ENCODE data around the gene ZNF320. TPM values are rescaled to one million over a fixed set of nuclear protein-coding genes. Genes with fewer than 3 reads are reported as not detected.
A peak's percentile ranks its signal among the peaks of the same experiment; 100 is the strongest.
"Not testable (repeated sequence)": the region's sequence is repeated elsewhere in the genome, so short reads cannot be mapped to it uniquely, and the experiment has no call there.

Gene ZNF320
- total RNA-seq, 1 donor from 2014 or later: not detected

GRCh38 chr19:52922841-52923777 is 25.7 kb upstream of the ZNF320 start, which contains the start of gene ZNF888:
ZNF888 (minus strand) TSS chr19:52923428; CDS start chr19:52917873, 5,555 bp downstream.
- Histone ChIP-seq H3K4me1 (peaks cover 0 to 8% of the 10 kb centered on the region in 2 donors), H3K9me3 (no peaks in the 10 kb centered on the region), H3K36me3 (peaks cover 3% of the 10 kb centered on the region in 2 donors), H3K4me3 (peak within 1 kb of the TSS; percentile 79 to 83), H3K27ac (peak within 1 kb of the TSS; percentile 88 to 91), H3K27me3 (no peaks in the 10 kb centered on the region)
- TF ChIP-seq CTCF (IDR thresholded peaks at IDR 0.05): no peak
- intact Hi-C loops (cut with DNase I): loop anchor here (1.0 kb wide), 6 partner anchors 19 to 188 kb away; partner anchors contain the start of genes ZNF160, ZNF320 and ZNF611
- DNase-seq (ENCODE audit: low spot score in 2 of 2): peak; percentile 70 to 96

GRCh38 chr19:52917531-52917930 is 20.1 kb upstream of the ZNF320 start:
- intact Hi-C loops (cut with DNase I): no loop called here
- Histone ChIP-seq H3K36me3 (peaks cover 6 to 24% of the 10 kb centered on the region in 2 donors), H3K9me3 (no peaks in the 10 kb centered on the region), H3K27me3 (no peaks in the 10 kb centered on the region), H3K4me1 (no peaks in the 10 kb centered on the region), H3K27ac (no peak overlapping the region), H3K4me3 (no peak overlapping the region)
- TF ChIP-seq CTCF (IDR thresholded peaks at IDR 0.05): no peak
- no peak for DNase-seq (ENCODE audit: low spot score in 2 of 2)

GRCh38 chr19:52910648-52911047 is 13.2 kb upstream of the ZNF320 start:
- H3K36me3 ChIP-seq: peaks cover 41 to 47% of the 10 kb centered on the region in 2 donors
- H3K27ac ChIP-seq: no peak overlapping the region
- DNase-seq (ENCODE audit: low spot score in 2 of 2): no peak
- H3K9me3 ChIP-seq: peaks cover 0 to 27% of the 10 kb centered on the region in 2 donors
- no peaks in the 10 kb centered on the region for H3K4me1 ChIP-seq
- no peak for TF ChIP-seq CTCF (IDR thresholded peaks at IDR 0.05)
- H3K27me3 ChIP-seq: no peaks in the 10 kb centered on the region
- intact Hi-C loops (cut with DNase I): no loop called here
- no peak overlapping the region for H3K4me3 ChIP-seq

- Histone ChIP-seq H3K9me3 (peaks cover 0 to 16% of the 10 kb centered on the region in 2 donors), H3K36me3 (peaks cover 19 to 24% of the 10 kb centered on the region in 2 donors)
- H3K4me1 ChIP-seq; H3K27me3 ChIP-seq; intact Hi-C loops (cut with DNase I); H3K27ac ChIP-seq; DNase-seq (ENCODE audit: low spot score in 2 of 2); H3K4me3 ChIP-seq: not testable (repeated sequence)
These were observed 6.8 kb upstream of the ZNF320 start for GRCh38 chr19:52904052-52904780.

GRCh38 chr19:52901842-52902241 is 4.4 kb upstream of the ZNF320 start:
- Histone ChIP-seq H3K27me3 (no peaks in the 10 kb centered on the region), H3K4me1 (peaks cover 5% of the 10 kb centered on the region in 2 donors), H3K9me3 (no peaks in the 10 kb centered on the region), H3K4me3 (no peak overlapping the region), H3K36me3 (peaks cover 4 to 6% of the 10 kb centered on the region in 2 donors), H3K27ac (no peak overlapping the region)
- intact Hi-C loops (cut with DNase I): no loop called here
- DNase-seq (ENCODE audit: low spot score in 2 of 2): no peak
- no peak for TF ChIP-seq CTCF (IDR thresholded peaks at IDR 0.05)

- peak overlapping the region in 1 of 2 donors; percentile 92 for H3K27ac ChIP-seq
- not testable (repeated sequence) for H3K9me3 ChIP-seq; H3K27me3 ChIP-seq; H3K36me3 ChIP-seq; DNase-seq (ENCODE audit: low spot score in 2 of 2); H3K4me3 ChIP-seq
- intact Hi-C loops (cut with DNase I): loop anchor here (5.0 kb wide), 1 partner anchor 161 kb away; the partner anchor contains the start of gene ZNF611
- H3K4me1 ChIP-seq: peaks cover 5 to 10% of the 10 kb centered on the region in 2 donors
These were observed 1.2 kb upstream of the ZNF320 start for GRCh38 chr19:52898596-52898995.

Measured in ascending aorta (tissue), 2 donors.